Measurements from ENCODE around the gene CNIH3.

The CNIH3 gene

DNA sequence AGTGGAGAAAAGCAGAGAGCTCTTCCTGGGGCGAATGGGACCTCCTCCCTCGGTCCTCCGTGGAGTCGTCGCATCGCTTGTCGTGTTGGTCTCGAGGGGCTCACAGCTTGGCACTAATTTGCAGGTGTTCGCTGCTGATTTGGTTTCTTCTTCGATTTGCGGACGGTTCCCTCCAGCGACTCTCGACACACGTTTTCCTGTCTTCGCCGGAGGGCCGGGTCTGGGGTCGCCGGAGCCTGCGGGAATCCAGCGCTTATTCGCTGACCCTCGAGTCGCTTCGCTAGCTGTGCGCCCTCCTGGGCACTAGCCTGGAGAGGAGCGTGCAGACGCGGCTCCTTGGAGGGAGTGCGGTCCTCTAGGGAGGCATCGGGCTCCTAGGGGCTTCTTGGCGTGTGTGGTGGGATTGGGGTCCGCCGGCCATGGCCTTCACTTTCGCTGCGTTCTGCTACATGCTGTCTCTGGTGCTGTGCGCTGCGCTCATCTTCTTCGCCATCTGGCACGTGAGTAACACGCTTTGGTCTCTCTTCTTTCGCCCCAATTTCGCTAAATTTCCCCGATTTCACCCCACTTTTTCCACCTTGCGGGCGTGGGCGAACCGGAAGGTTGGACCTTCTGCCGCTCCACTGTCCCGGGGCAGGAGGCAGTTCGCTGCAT lies 766 bp downstream of the CNIH3 start:
- DNase-seq = no peak

DNA sequence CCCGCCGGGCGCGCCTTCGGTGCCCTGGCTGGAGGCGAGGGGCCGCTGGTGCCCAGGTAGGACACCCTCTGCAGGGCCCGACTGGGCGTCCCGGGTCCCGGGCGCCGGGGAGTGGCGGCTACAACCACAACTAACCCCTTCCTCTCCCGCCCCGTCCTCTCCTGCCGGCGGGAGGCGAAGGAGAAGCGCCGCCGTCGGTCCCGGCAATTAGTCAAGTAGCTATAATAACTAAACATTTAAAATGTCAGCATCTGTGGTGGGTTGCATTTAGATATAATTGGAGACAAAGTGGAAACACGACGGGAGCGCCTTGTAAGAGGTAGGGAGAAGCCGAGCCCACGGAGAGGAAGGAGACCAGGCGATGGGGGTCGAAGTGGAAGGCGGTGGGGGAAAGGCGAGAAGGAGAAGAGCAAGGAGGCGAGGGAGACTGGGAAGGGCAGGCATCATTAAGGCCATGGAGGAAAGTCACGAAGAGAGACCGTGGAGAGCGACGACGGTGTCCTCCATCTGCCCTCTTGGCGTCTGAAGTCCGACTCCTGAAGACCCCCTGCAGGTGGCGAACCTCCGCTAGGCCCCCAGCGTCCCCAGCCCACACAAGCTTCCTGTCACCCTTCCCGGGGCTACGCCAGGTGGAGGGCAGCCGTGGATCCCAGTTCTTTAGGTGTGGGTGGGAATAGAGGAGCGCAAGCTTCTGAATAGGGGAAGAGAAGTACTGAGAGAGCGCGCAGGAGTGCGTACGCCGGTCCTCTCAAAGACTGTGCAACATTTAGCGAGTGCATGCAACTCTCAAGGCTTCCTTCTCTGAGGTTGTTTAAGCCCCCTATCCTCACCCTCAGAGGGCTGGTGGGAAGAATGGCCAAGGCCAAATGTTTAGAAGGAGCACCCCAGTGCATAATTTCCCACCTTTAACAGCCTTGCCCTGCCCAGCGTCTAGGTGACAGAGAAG lies 1.6 kb downstream of the CNIH3 start:
- no peak for DNase-seq

DNA sequence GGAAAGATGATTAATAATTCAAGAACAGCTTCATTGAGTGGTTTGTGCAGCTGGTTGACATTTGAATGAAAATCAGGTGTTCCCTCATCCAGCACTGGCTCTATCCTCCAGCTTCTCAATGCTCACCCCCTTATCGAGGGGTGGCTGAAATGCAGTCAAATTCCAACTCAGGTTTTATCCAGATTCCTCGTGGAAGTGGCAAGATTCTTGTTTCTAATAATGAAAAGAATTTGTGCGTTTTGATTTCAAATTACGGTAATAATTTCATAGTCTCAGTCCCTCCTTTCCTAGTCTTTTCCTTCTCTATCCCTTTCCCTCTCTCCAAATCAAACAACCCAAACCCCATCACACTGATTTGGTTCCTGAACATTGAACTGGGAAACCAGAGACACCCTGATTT lies 3.1 kb downstream of the CNIH3 start:
- DNase-seq = no peak

DNA sequence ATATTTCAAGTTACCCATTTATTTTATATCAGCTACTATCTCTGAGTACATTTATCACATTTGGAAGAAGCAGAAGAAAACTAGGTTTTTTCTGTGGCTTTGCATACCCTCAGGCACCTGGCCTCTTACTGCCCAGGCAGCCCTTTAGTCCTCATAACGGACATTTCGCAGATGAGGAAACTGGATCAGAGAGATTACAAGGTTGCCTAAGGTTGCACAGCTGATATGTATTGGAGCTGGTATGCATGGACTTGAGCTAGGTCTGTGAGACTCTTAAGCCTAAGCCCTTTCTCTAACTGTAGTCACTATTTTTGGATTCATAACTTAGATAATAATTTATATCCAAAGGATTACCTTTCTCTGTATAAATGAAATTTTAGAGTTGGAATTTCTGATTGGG lies 4.0 kb downstream of the CNIH3 start:
- DNase-seq = no peak

DNA sequence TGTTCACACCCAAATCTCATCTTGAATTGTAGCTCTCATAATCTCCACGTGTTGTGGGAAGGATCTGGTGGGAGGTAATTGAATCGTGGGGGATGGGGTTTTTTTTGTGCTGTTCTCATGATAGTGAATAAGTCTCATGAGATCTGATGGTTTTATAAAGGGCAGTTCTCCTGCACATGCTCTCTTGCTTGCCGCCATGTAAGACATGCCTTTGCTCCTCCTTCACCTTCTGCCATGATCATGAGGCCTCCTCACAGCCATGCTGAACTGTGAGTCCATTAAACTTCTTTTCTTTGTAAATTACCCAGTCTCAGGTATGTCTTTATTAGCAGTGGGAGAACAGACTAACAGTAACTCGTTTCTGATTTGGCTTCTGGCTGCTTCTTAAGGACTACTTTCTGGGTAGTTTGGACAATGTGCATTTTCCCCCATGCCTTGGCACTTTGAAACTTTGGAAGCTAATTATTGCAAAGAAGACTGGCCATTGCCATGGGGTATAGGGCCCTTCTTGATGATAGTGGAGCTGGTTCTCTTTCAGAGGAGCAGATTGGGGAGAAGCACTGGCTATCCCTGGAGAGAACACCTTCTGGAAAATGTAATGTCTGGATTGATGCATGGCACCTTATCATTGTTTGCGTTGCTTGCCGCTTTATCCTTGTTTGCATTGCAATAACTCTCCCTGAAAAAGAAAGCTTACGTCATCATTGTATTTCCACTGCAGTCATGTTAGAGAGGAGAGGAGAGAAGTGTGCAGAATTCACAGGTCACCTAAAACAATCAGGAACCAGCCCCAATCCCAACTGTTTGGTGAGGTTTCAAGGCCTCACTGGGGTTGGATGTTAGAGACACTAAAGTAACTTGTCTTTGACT lies 5.9 kb downstream of the CNIH3 start:
- no peak for DNase-seq

DNA sequence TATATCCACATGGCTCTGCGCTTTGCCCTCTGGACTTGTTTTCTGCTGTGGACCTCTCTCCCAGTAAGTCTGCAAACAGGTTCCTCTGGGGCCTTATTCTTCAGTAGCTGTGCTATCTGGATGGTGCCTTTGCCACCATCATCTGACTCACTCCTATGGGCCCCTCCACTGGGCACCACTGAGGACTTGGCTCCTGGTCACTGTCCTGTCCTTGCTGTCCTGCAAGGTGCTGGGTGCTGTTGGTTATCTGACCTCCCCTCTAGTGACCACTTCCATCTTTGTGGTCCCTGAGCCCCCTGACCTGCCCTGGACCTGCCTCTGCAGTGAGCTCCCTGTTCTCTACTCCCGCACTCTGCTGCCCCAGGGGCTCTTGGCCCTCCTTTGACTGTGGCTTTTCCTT lies 6.7 kb downstream of the CNIH3 start:
- DNase-seq = no peak

DNA sequence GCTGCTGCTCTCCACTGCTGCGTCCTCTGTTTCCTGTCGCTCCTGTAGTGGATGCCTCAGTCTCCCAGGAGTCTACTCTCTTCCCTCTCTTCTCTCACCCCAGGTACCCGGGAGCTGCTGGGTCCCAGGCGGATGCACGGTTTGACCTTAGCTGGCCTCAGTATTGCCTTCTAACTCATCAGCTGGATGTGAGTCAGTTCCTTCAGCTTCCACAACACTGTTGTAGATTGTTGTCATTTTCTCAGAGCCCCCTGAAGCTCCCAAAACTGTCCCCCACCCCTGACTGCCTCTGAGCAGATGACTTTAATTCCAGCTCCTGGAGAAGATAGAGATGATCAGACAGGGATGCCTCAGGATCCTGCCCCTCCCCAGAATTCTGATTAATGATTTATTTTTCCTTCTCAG lies 7.2 kb downstream of the CNIH3 start:
- DNase-seq = no peak

DNA sequence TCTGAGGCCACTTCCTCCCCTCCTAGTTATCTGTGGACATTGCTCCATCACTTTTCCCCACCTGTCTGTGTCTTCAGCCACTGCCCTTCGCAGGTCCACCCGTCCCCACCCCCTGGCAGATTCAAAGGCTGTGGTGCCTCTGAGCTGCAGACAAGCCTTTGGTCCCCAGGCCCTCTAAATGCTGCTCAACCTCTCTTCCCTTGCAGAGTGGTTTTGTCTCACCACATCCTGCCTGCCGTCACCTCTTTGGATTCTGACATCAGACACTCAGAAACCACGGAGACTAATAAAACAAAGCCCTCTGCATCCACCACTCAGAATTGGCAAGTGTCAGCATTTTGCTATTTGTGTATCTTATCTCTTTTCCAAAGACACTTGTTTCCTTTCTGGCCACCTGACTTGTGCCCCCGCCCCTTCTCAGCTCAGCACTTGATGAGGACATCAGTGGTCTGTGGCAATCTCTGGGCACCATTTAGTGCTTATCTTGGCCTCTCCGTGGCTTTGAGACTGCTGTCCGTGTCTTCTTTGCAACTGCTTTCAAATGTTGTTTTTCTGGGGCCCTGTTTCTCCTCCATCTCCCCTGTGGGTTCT lies 7.7 kb downstream of the CNIH3 start:
- no peak for DNase-seq

DNA sequence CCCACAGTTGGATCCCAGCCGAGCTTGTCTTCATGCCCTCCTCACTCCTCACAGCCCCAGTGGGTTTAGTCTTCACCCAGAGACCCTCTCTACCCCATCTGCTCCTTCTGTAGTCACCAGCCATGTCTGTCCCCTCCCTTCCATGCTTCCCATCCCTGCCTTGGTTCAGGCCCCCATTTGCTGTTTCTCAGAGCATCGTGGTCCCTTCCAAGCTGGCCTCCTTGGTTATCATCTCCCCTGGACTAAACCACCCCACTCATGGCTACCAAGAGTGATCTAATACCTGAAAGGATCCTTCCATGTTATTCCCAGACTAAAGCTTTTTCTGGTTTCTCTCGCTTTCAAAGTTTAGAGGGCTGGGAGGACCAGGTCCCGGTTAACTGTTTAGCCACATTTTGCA lies 8.3 kb downstream of the CNIH3 start:
- no peak for DNase-seq

DNA sequence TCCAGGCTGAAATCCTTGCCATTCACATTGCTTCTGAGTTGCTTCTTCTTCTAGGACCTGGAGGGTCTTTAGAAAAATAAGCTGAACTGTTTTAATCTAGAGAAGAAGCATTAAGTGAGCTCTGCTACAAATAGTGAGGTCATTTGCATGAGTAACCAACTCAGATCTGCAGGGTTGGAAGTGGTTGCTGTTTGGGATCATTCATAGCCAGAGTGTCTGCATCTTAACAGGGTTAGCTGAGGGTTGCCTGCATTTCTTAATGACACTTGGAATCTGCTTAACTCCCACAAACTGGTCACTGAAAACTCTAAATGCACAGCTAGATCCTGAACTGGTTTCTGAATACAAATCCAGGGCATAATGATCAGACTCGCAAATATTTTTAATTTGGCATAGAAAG lies 9.9 kb downstream of the CNIH3 start:
- no peak for DNase-seq

DNA sequence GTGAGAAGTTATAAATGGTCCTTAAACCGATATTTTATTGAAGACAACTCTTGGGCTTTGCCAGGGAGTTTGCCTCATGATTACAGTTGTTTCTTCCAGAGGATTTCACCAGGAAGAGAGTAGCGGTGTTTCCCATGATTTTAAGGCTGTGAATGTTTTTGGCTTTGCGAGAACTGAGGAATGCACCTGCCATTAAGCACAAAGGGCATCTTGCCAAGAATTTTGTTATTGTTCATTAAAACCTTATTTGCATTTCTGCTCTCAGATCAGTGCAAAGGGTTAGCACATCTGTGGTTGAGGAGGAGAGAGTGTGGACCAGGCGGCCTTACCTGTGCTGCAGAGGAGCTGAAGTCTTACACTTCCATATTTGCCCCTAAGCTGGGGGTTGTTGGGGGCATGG lies 13.8 kb downstream of the CNIH3 start:
- DNase-seq = no peak

DNA sequence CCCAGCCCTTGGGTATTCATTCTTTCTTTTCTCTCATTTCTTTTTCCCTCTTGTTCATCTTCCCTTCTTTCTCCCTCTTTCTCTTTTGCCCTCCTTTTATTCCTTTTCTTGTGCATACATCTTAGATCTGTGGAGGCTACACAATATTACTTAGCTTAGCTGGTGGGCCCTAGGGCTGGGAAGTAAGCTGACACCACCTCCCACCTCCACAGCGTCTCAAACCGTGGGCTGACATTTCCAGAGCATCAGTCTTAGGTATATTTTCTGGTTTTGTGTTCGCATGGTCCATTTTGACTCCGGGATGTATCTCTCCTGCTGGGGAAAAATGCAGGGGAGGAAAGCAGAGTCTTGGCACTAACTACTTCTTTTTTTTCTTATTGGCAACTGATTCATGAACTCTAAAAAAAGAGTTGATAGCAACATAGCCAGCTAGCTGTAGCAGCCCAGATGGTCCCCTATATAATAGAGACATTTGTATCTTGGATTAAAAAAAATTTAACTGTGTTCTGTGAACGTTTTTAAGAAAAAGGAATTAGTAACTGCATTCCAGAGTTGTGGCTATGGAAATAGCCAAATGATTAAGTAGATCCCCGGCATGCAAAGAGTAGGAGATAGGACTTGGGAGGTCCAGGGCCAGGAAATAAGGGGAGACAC lies 15.5 kb downstream of the CNIH3 start:
- no peak for DNase-seq

DNA sequence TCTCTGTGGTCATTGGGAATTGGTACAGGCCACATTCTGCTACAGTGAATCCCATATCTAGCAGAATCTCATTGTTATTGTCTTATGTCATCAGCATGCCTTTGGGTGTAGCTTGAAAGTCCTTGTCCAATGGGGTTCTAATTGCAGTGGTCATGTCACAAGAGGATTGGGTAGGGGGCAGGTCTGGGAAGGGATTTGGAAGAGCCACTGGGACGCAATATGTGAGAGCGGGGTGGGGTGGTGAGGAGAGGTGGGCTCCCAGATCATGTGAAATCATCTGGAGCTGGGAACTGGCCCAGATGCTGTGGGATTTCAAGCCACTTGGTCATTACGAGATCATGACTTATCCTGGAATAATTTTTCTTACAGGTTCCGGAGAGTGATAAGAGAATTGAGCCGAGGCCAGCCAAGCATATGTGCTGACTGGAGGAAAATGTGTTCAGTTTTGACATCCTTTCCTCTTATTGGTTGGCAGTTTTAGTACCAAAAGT lies 16.3 kb downstream of the CNIH3 start:
- no peak for DNase-seq

DNA sequence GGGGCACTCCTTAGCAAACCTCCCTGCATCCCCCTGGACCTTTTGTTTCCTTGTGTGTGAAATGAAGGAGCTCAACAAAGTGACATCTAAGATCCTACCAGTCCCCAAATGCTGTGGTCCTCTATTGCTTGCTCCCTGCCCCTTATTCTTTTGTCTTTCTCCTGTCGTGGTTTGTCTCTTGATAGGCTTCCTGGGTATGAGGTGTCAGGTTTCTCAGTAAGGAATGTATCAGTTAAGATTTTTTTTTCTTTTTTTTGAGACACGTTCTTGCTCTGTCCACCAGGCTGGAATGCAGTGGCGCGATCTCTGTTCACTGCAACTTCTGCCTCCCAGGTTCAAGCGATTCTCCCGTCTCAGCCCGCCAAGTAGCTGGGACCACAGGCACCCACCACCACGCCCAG lies 16.8 kb downstream of the CNIH3 start:
- no peak for DNase-seq

DNA sequence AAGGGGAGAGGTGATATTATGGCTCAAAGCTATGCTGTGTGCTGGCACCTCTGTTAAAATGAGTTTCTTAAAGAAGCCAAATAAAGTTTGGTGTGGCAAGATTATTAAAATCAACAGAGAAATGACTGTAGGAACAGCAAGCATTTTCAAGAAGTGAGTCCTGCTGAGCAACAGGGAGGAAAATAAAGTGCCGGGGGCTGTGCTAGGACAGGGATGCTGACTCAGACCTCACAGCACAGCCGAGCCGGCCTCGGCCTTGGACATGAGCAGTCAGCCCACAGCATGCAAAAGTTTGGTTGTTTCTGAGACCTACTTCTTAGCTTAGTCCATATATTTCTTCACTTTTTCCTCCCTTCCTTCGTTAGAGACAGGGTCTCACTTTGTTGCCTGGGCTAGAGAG lies 19.2 kb downstream of the CNIH3 start:
- no peak for DNase-seq

DNA sequence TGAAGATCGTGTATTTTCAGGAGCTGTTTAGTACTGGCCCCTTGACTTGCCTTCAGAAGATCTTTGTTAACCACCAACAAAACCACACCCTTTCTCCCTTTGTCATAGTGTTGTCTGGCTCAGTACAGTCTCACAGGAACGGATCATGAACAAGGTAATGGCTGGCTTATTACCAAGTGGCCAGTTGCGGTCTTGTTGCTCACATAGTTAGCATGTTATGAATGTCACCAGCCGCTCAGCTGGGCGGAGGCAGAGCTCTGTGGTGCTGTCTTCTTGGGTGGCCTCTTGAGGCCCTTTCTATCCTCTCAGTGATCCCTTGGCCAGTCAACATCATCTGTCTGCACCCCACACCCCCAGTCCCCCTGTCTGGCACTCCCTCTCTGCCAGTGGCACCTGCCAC lies 21.4 kb downstream of the CNIH3 start:
- no peak for DNase-seq

DNA sequence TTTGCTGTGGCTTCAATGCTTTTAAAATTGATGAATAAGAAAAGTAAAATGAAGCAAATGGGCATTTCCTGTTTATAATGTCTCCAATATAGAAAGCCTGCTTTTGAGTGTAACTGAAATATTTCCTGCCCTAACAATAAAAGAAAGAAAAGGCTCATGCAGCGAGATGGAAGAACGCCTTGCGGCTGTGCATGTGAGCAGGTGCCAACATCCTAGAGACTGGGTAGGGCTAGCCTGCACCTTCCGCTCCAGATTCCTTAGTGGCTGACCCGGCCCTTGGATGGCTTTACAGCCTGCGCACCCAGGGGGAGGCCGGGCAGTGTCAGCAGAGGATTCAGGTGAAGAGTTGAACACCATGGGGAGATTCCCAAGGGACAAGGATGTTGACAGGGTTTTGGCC lies 21.8 kb downstream of the CNIH3 start:
- DNase-seq = no peak

DNA sequence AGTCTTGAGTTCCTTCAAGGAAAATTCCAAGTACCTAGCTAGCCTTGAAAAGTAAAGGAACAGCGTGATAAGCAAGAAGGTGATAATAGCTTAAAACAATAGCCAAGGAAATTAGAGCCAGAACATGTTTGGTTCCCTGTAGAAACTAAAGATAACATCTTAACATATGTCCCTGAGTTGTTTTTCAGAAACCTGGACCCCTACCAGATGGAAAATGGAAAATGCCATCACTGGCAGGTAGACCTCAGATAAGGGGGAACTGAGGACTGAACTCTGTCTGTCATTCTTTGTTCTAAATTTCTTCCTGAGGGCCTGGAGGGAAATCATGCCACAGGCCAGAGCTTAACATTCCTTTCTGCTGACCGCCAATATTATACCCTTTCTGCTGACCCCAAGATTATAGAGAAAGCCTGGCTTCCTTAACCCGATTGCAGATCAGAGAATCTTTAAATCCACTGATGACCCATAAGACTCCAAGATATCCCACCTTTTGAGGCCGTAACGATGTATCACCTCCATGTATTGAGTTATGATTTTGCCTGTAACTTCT lies 23.4 kb downstream of the CNIH3 start:
- no peak for DNase-seq

DNA sequence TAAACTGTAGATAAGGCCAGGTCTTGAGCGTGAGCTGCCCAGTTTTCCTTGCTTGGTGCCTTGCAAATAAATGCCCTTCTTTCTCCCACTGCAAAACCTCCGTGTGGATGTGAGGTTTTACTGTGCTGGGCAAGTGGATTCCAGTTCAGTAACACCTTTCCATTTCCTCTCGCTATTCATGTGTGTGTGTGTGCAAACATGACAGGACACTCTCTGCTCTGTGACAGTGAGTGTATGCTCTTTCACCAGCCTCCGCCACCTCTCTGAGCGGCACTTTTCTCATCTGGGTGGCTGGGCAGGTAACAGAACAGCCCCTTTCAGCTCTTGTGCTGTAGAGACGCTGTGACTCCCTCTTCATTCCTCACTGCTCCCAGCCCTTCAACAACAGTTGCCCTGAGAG lies 23.9 kb downstream of the CNIH3 start:
- no peak for DNase-seq

DNA sequence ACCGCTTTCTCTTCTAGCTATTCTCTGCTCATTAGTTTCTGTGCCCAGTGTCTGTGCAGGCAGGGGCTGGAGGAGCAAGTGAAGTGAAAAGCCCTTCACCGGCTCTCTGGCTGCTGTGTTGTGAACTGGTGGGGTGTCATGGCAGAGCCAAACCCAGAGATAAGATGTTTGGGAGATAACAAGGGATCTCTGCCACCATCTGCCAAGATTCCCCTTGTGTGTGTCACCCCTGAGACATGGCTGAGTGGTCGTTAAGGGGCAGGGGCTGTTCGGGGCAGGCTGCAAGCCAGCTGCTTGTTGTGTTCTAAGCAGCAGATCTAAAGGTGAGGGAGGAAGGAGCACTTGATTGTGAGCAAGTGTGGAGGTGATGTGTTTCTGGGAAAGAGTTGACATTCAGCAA lies 24.5 kb downstream of the CNIH3 start:
- DNase-seq = no peak

DNA sequence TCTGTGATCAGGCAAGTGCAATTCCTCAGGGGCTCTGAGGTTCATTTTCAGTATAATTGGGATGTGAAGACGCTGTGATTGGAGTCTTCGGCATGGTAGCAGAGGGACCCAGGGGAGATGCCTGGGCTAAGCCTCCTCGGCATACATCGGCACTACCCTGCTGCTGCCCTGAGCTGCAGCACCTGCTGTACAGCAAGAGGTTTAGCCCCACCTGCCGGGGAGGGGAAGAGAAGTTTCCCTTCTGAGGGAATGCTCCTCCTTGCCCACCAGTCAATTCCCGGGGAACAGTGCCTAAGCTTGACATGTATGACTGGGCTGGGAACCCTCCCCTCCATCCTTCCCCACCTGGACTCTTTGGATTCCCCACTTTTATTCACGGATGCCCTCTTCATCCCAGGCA lies 24.9 kb downstream of the CNIH3 start:
- DNase-seq = no peak

DNA sequence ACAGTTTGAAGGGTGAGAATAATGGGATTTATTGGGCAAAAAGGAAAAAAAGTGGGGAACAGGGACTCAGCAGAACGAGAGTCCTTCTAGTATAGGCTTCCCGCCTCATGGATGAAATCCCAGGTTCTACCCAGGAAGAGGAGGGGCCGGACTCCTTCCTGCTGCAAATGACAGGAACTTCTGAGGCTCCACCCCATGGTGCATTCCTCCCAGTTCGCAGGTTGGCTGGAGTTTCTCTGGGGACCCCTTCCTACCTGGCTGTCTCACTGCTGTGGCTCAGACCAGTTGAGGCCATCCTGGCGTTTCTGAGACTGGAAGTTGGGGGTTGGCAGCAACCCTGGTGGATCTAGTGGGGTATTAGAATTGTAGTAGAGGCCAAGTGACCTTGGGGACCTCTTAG lies 27.5 kb downstream of the CNIH3 start:
- no peak for DNase-seq

All from DMS 273 treated with DMSO at 0.1 percent for 48 hours (cell line).